ENCODE data around the gene IFNA5.

GRCh38 chr9:21314152-21314551 lies 9.0 kb upstream of the IFNA5 start:
- TF ChIP-seq CTCF (IDR thresholded peaks at IDR 0.05; ENCODE audit: poor library complexity, severe bottlenecking) (no peak), POLR2AphosphoS5 (IDR thresholded peaks at IDR 0.05) (no peak), EP300 (conservative IDR thresholded peaks at IDR 0.05; ENCODE audit: poor library complexity, severe bottlenecking) (no peak), TAF1 (IDR thresholded peaks at IDR 0.05; ENCODE audit: low read depth) (no peak), SMC3 (conservative IDR thresholded peaks at IDR 0.05; ENCODE audit: poor library complexity) (no peak), EZH2 (IDR thresholded peaks at IDR 0.05; ENCODE audit: borderline replicate concordance, insufficient read depth, low read length, poor library complexity, severe bottlenecking) (no peak), MXI1 (conservative IDR thresholded peaks at IDR 0.05; ENCODE audit: poor library complexity, severe bottlenecking) (no peak), REST (IDR thresholded peaks at IDR 0.05; ENCODE audit: borderline replicate concordance) (no peak)

Measured in neural cell (in vitro differentiated cells).